ENCODE measurements around the gene DIRAS1. TPM values are rescaled to one million over a fixed set of nuclear protein-coding genes. Genes with fewer than 3 reads are reported as not detected.

Gene DIRAS1
- total RNA-seq, 4 donors from 2014 or later = 0.62 to 2.5 (median 2.0) TPM; not detected in 1

DNA sequence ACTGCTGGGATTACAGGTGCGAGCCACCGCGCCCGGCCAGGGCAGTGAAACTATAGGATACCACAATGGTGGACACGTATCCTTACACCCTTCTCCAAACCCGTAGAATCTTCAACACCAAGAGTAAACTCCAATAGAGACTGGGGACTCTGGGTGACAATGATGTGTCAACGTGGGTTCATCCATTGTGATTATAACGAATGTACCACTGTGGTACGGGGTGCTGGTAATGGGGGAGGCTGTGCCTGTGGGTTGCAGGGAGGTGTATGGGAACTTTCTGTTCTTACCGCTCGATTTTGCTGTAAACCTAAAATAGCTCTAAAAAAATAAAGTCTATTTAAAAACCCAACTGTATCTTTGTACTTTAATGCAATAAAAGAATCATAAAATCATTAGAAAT is 30.3 kb downstream of the DIRAS1 start:
- intact Hi-C loops (cut with DNase I; ENCODE audit: low total_unique reads) (no loop called here), in situ Hi-C loops (cut with MboI; ENCODE audit: low sequenced_read_pairs in 4 of 4) (no loop called here)
- TF ChIP-seq POLR2A (IDR thresholded peaks at IDR 0.05) = no peak
- TF ChIP-seq, protein P1, sequence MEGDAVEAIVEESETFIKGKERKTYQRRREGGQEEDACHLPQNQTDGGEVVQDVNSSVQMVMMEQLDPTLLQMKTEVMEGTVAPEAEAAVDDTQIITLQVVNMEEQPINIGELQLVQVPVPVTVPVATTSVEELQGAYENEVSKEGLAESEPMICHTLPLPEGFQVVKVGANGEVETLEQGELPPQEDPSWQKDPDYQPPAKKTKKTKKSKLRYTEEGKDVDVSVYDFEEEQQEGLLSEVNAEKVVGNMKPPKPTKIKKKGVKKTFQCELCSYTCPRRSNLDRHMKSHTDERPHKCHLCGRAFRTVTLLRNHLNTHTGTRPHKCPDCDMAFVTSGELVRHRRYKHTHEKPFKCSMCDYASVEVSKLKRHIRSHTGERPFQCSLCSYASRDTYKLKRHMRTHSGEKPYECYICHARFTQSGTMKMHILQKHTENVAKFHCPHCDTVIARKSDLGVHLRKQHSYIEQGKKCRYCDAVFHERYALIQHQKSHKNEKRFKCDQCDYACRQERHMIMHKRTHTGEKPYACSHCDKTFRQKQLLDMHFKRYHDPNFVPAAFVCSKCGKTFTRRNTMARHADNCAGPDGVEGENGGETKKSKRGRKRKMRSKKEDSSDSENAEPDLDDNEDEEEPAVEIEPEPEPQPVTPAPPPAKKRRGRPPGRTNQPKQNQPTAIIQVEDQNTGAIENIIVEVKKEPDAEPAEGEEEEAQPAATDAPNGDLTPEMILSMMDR (IDR thresholded peaks at IDR 0.05 in 4 of 5, conservative IDR thresholded peaks at IDR 0.05 in 1 of 5) = no peak
- no peaks in the 10 kb centered on the region for H3K9me3 ChIP-seq
- no peak for ATAC-seq
- no peak overlapping the region for H3K27ac ChIP-seq
- H3K36me3 ChIP-seq = no peaks in the 10 kb centered on the region
- peaks cover 7 to 8% of the 10 kb centered on the region in 2 donors for H3K4me1 ChIP-seq
- H3K4me3 ChIP-seq = no peak overlapping the region
- DNase-seq = no peak
- no peaks in the 10 kb centered on the region for H3K27me3 ChIP-seq

DNA sequence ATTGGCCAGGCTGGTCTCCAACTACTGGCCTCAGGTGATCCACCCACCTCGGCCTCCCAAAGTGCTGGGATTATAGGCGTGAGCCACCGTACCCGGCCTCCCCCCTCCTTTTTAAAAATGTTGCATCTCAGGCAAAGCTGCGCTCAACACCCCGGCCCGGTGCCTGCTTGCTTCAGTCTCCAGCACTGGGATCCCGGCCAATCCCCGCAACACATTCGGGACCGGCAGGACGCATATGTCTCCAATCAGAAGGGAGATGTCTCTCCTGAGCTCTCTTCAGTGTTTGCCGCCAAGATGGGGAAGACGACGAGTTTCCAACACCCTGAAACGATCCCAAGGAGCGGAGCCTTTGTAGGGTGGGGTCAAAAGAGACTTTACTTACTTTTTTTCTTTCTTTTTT is 34.8 kb downstream of the DIRAS1 start:
- Histone ChIP-seq H3K27me3 (no peaks in the 10 kb centered on the region), H3K4me1 (no peaks in the 10 kb centered on the region), H3K27ac (no peak overlapping the region), H3K36me3 (no peaks in the 10 kb centered on the region), H3K9me3 (no peaks in the 10 kb centered on the region), H3K4me3 (no peak overlapping the region)
- ATAC-seq = no peak
- DNase-seq = no peak
- in situ Hi-C loops (cut with MboI; ENCODE audit: low sequenced_read_pairs in 4 of 4) = no loop called here
- TF ChIP-seq POLR2A (IDR thresholded peaks at IDR 0.05) = no peak
- TF ChIP-seq, protein P1 (IDR thresholded peaks at IDR 0.05 in 4 of 5, conservative IDR thresholded peaks at IDR 0.05 in 1 of 5) = no peak
- intact Hi-C loops (cut with DNase I; ENCODE audit: low total_unique reads) = no loop called here

DNA sequence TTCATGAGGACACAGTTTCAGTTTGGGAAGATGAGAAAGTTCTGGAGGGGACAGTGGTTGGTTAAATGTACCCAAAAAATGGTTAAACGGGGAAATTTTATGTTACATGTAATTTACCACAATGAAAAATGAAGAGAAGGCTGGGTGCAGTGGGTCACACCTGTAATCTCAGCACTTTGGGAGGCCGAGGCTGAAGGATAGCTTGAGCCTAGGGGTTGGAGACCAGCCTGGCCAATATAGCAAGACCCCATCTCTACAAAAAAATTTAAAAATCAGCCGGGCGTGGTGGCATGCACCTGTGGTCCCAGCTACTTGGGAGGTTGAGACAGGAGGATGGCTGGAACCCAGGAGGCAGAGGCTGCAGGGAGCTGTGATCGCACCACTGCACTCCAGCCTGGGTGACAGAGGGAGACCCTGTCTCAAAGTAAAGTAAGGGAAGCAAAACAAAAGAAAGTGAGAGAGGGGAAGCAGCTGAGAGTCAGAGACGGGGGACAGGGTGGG is 35.9 kb downstream of the DIRAS1 start:
- H3K9me3 ChIP-seq = no peaks in the 10 kb centered on the region
- H3K4me1 ChIP-seq = no peaks in the 10 kb centered on the region
- peak overlapping the region in 1 of 4 donors; percentile 4 for H3K27ac ChIP-seq
- intact Hi-C loops (cut with DNase I; ENCODE audit: low total_unique reads) = no loop called here
- in situ Hi-C loops (cut with MboI; ENCODE audit: low sequenced_read_pairs in 4 of 4) = no loop called here
- ATAC-seq = no peak
- H3K4me3 ChIP-seq = no peak overlapping the region
- H3K36me3 ChIP-seq = no peaks in the 10 kb centered on the region
- no peak for TF ChIP-seq POLR2A (IDR thresholded peaks at IDR 0.05)
- TF ChIP-seq, protein P1 (IDR thresholded peaks at IDR 0.05 in 4 of 5, conservative IDR thresholded peaks at IDR 0.05 in 1 of 5) = no peak
- no peak for DNase-seq
- H3K27me3 ChIP-seq = no peaks in the 10 kb centered on the region

DNA sequence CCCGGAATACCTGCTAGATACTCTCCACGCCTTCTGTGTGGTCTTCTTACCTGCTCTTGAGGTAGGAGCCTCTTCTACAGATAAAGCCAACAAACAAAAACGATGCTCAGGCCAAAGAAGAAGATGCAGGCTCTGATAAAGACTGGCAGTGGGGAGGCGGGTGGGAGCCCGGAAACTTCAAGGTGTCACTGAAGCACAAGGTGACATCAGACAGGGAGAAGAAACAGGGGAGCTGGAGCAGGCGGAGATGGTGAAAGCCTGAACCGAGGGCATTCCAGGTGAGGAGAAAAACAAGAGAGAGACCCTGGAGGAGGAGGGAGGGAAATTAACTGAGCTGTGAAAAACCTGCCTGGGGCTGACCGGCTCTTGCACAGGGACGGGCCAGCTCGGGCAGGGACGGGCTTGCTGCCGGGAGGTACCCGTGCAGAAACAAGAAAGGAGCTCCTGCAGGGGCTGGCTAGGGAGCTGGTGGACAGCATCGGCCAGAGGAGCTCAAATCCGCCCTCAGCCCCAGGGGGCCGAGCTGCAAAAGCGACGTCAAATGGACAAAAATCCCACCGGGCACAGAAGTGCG is 37.7 kb downstream of the DIRAS1 start:
- ATAC-seq (no peak), DNase-seq (no peak)
- no peaks in the 10 kb centered on the region for H3K36me3 ChIP-seq
- no peaks in the 10 kb centered on the region for H3K9me3 ChIP-seq
- intact Hi-C loops (cut with DNase I; ENCODE audit: low total_unique reads) (no loop called here), in situ Hi-C loops (cut with MboI; ENCODE audit: low sequenced_read_pairs in 4 of 4) (no loop called here)
- H3K4me3 ChIP-seq = no peak overlapping the region
- H3K27me3 ChIP-seq = no peaks in the 10 kb centered on the region
- H3K4me1 ChIP-seq = no peaks in the 10 kb centered on the region
- no peak overlapping the region for H3K27ac ChIP-seq
- no peak for TF ChIP-seq POLR2A (IDR thresholded peaks at IDR 0.05)
- TF ChIP-seq, protein P1 (IDR thresholded peaks at IDR 0.05 in 4 of 5, conservative IDR thresholded peaks at IDR 0.05 in 1 of 5) = no peak

DNA sequence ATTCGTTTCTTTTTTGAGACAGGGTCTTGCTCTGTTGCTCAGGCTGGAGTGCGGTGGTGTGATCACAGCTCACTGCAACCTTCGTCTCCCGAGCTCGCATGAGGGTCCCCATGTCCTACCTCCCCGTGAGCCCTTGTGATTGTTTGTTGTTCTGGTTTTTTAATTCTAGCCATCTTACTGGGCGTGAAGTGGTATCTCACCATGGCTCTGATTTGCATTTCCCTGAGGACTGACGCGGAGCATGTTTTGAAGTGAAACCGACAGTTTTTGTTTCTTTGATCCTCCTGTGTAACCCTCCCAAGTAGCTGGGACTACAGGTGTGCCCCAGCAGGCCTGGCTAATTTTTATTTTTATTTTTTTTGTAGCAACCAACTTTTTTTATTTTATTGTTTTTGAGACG is 40.4 kb downstream of the DIRAS1 start:
- H3K36me3 ChIP-seq = no peaks in the 10 kb centered on the region
- H3K27me3 ChIP-seq = no peaks in the 10 kb centered on the region
- no peak overlapping the region for H3K27ac ChIP-seq
- H3K4me1 ChIP-seq = no peaks in the 10 kb centered on the region
- intact Hi-C loops (cut with DNase I; ENCODE audit: low total_unique reads) = no loop called here
- TF ChIP-seq POLR2A (IDR thresholded peaks at IDR 0.05) = no peak
- TF ChIP-seq, protein P1 (IDR thresholded peaks at IDR 0.05 in 4 of 5, conservative IDR thresholded peaks at IDR 0.05 in 1 of 5) = no peak
- H3K4me3 ChIP-seq = no peak overlapping the region
- H3K9me3 ChIP-seq = no peaks in the 10 kb centered on the region
- ATAC-seq = no peak
- DNase-seq = no peak
- in situ Hi-C loops (cut with MboI; ENCODE audit: low sequenced_read_pairs in 4 of 4) = no loop called here
